K562 (cell line): ENCODE measurements around the gene RELA. TPM values are rescaled to one million over a fixed set of nuclear protein-coding genes. Genes with fewer than 3 reads are reported as not detected.
A peak's percentile ranks its signal among the peaks of the same experiment; 100 is the strongest.

Experiments used
- CREB1 ChIP-seq, 2 experiments: sonication (generic) in 1 of 2; formaldehyde crosslinking in 1 of 2; IDR thresholded peaks; 2 replicates each; pipeline versions ENCODE4 v1.6.1 to v1.8.0; 2012 to 2022; ENCODE audit warnings: inconsistent platforms in 1 of 2, mild to moderate bottlenecking in 1 of 2, missing genetic modification reagents in 1 of 2, moderate library complexity in 1 of 2
- ETV6 ChIP-seq, 3 experiments: fragments of 150-350 bp in 1 of 3; sonication (generic) in 1 of 3; formaldehyde crosslinking in 1 of 3; IDR thresholded peaks; 2 replicates each; pipeline versions ENCODE4 v1.6.1 to v1.8.0; 2014 to 2022; ENCODE audit warnings: borderline replicate concordance in 2 of 3, low read depth in 2 of 3, antibody characterized with exemption in 1 of 3, low read length in 1 of 3, mild to moderate bottlenecking in 1 of 3, missing genetic modification reagents in 1 of 3
- HNRNPH1 ChIP-seq: fragments of 200-400 bp; formaldehyde crosslinking; optimal IDR thresholded peaks from 2 replicates; pipeline ENCODE3; 2017; ENCODE audit warnings: low read depth, mild to moderate bottlenecking, low read length, moderate library complexity
- MAZ ChIP-seq, 2 experiments: fragments of 450-650 bp in 1 of 2; sonication (generic) in 1 of 2; formaldehyde crosslinking; IDR thresholded peaks in 1 of 2; conservative IDR thresholded peaks in 1 of 2; 2 replicates each; pipeline versions ENCODE4 v1.4.0 to v1.5.0; 2020; ENCODE audit warnings: mild to moderate bottlenecking in 1 of 2, missing genetic modification reagents in 1 of 2
- MNT ChIP-seq, 2 experiments: fragments of 450-650 bp; conservative IDR thresholded peaks; 2 replicates each; pipeline ENCODE4 v1.6.1; 2017; ENCODE audit warnings: mild to moderate bottlenecking in 2 of 2, moderate library complexity in 2 of 2
- POLR2A ChIP-seq: fragments of 450-650 bp; conservative IDR thresholded peaks from 2 replicates; pipeline ENCODE4 v1.6.1; 2016
- RAD21 ChIP-seq, 2 experiments: fragments of 250-450 bp in 1 of 2; fragments of 450-650 bp in 1 of 2; sonication (Bioruptor Pico) in 1 of 2; formaldehyde crosslinking in 1 of 2; IDR thresholded peaks in 1 of 2; conservative IDR thresholded peaks in 1 of 2; 2 replicates each; pipeline versions ENCODE4 v1.4.0 to v1.8.0; 2020 to 2022; ENCODE audit warnings: mild to moderate bottlenecking in 2 of 2, moderate library complexity in 1 of 2
- SMC3 ChIP-seq: conservative IDR thresholded peaks from 2 replicates; pipeline ENCODE4 v1.6.1; 2011; ENCODE audit warnings: low read depth, low read length, improper control_type of control experiment; ENCODE audit not compliant: insufficient read depth
- TARDBP ChIP-seq: fragments of 450-650 bp; IDR thresholded peaks from 2 replicates; pipeline ENCODE4 v1.6.1; 2016
- TEAD4 ChIP-seq, 2 experiments: sonication (generic) in 1 of 2; formaldehyde crosslinking in 1 of 2; IDR thresholded peaks; 2 replicates each; pipeline versions ENCODE4 v1.6.1 to v1.8.0; 2012 to 2022; ENCODE audit warnings: borderline replicate concordance in 1 of 2, inconsistent platforms in 1 of 2, low read length in 1 of 2, mild to moderate bottlenecking in 1 of 2, missing genetic modification reagents in 1 of 2
- TFAP4 ChIP-seq: sonication (generic); formaldehyde crosslinking; IDR thresholded peaks from 2 replicates; pipeline ENCODE4 v1.8.0; 2022; ENCODE audit warnings: missing genetic modification reagents, mild to moderate bottlenecking, moderate library complexity, borderline replicate concordance
- ZBTB7A ChIP-seq: IDR thresholded peaks from 2 replicates; pipeline ENCODE4 v1.6.1; 2011; ENCODE audit warnings: low read depth, mild to moderate bottlenecking, low read length, moderate library complexity, borderline replicate concordance; ENCODE audit not compliant: control insufficient read depth
- ZNF280B ChIP-seq: fragments of 250-450 bp; sonication (Bioruptor Pico); IDR thresholded peaks from 2 replicates; pipeline ENCODE4 v1.5.1; 2021; ENCODE audit warnings: mild to moderate bottlenecking
- polyA plus RNA-seq, 8 experiments: library from polyadenylated mRNA; depleted of rRNA in 4 of 8; stranded (reverse) in 5 of 8; unstranded in 3 of 8; fragments of >200 nt; fragmentation: Nextera tagmentation in 2 of 8; fragmentation: Illumina TruSeq in 1 of 8; extraction: Ambion mirVana in 2 of 8; extraction: Trizol in 1 of 8; gene quantifications; 2 replicates each; pipeline versions ENCODE4 v1.2.1 to v1.2.3, GENCODE V29; 2011 to 2014; ENCODE audit warnings: inconsistent platforms in 1 of 8, missing spikeins in 1 of 8
- total RNA-seq, 7 experiments: library from RNA; depleted of rRNA in 6 of 7; stranded (reverse); fragments of >200 nt in 6 of 7; fragmentation: Illumina TruSeq in 2 of 7; extraction: Trizol in 2 of 7; gene quantifications; 2 replicates each; pipeline versions ENCODE4 v1.2.1 to v1.2.3, GENCODE V29; 2011 to 2021; ENCODE audit warnings: low replicate concordance in 1 of 7
- TF ChIP-seq, protein P1 (sequence below), 2 experiments: fragments of 250-450 bp in 1 of 2; fragments of 450-650 bp in 1 of 2; sonication (Bioruptor Pico) in 1 of 2; IDR thresholded peaks; 2 replicates each; pipeline versions ENCODE4 v1.6.1 to v1.8.0; 2016 to 2021; ENCODE audit warnings: mild to moderate bottlenecking in 2 of 2, moderate library complexity in 2 of 2, missing compliant biosample characterization in 1 of 2, missing genetic modification characterization in 1 of 2
- TF ChIP-seq, protein P2 (sequence below), 3 experiments: IDR thresholded peaks in 2 of 3; conservative IDR thresholded peaks in 1 of 3; 2 replicates each; pipeline ENCODE4 v1.5.1; 2011 to 2012; ENCODE audit warnings: low read length in 3 of 3, mild to moderate bottlenecking in 3 of 3, control low read depth in 2 of 3, improper control_type of control experiment in 1 of 3, inconsistent platforms in 1 of 3, low read depth in 1 of 3, mixed read lengths in 1 of 3, moderate library complexity in 1 of 3; ENCODE audit not compliant: insufficient read depth in 2 of 3

Gene RELA
- total and polyA plus RNA-seq, 9 of the 15 experiments (the other 6 are each of a cell fraction or from before 2014, with no cell fraction given) = 6.0 to 67.4 (median 20.6) TPM

- TF ChIP-seq HNRNPH1 (no peak), POLR2A (peak; percentile 84), TEAD4 (IDR thresholded peaks at IDR 0.05; ENCODE audit: low read length) (peak; percentile 18; the same call in 1 of the 2 replicates), TEAD4 (CRISPR knock-in tag; IDR thresholded peaks at IDR 0.05; ENCODE audit: borderline replicate concordance) (no peak), CREB1 (IDR thresholded peaks at IDR 0.05) (0 out of 2 replicates have a peak, but pooled peaks have one; percentile 18), CREB1 (CRISPR knock-in tag; IDR thresholded peaks at IDR 0.05) (no peak), RAD21 (CRISPR knock-in tag; conservative IDR thresholded peaks at IDR 0.05 in 1 of 2, IDR thresholded peaks at IDR 0.05 in 1 of 2) (peak; percentile 19 to 67), MAZ (CRISPR knock-in tag; conservative IDR thresholded peaks at IDR 0.05 in 1 of 2, IDR thresholded peaks at IDR 0.05 in 1 of 2) (peak in 1 of 2 experiments; percentile 76; a peak in 1 of 4 replicates), TARDBP (no peak), ETV6 (IDR thresholded peaks at IDR 0.05; ENCODE audit: borderline replicate concordance in 1 of 2, low read depth in 2 of 2, low read length in 1 of 2) (peak in 1 of 2 experiments; percentile 26; a peak in 1 of 4 replicates), ETV6 (CRISPR knock-in tag; IDR thresholded peaks at IDR 0.05; ENCODE audit: borderline replicate concordance) (no peak), ZBTB7A (peak; percentile 79; the same call in 1 of the 2 replicates), SMC3 (peak; percentile 33; the same call in 1 of the 2 replicates), TFAP4 (CRISPR knock-in tag) (no peak; the same call in 1 of the 2 replicates), ZNF280B (CRISPR knock-in tag) (0 out of 2 replicates have a peak, but pooled peaks have one; percentile 61), MNT (conservative IDR thresholded peaks at IDR 0.05) (peak in 1 of 2 experiments; percentile 64; a peak in 2 of 4 replicates)
- TF ChIP-seq, protein P1, sequence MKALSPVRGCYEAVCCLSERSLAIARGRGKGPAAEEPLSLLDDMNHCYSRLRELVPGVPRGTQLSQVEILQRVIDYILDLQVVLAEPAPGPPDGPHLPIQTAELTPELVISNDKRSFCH (CRISPR knock-in tag; IDR thresholded peaks at IDR 0.05) = no peak
- TF ChIP-seq, protein P1 (tag; IDR thresholded peaks at IDR 0.05) = 0 out of 2 replicates have a peak, but pooled peaks have one; percentile 12
- TF ChIP-seq, protein P2, sequence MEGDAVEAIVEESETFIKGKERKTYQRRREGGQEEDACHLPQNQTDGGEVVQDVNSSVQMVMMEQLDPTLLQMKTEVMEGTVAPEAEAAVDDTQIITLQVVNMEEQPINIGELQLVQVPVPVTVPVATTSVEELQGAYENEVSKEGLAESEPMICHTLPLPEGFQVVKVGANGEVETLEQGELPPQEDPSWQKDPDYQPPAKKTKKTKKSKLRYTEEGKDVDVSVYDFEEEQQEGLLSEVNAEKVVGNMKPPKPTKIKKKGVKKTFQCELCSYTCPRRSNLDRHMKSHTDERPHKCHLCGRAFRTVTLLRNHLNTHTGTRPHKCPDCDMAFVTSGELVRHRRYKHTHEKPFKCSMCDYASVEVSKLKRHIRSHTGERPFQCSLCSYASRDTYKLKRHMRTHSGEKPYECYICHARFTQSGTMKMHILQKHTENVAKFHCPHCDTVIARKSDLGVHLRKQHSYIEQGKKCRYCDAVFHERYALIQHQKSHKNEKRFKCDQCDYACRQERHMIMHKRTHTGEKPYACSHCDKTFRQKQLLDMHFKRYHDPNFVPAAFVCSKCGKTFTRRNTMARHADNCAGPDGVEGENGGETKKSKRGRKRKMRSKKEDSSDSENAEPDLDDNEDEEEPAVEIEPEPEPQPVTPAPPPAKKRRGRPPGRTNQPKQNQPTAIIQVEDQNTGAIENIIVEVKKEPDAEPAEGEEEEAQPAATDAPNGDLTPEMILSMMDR (IDR thresholded peaks at IDR 0.05 in 2 of 3, conservative IDR thresholded peaks at IDR 0.05 in 1 of 3; ENCODE audit: insufficient read depth in 2 of 3, low read depth in 1 of 3, low read length in 3 of 3) = peak; percentile 69 to 74 (median 71)
Measured at GRCh38 chr11:65637794-65638419, 24.8 kb downstream of the RELA start, which contains the start of gene SIPA1 (continued).
